CD4-positive, alpha-beta T cell treated with Interferon alpha-2 for 1 hour (primary cell): ENCODE results near the gene AGBL4.
A peak's percentile ranks its signal among the peaks of the same experiment; 100 is the strongest.

Experiments used
- DNase-seq, 2 donors: peaks; one replicate each; pipeline ENCODE4 v3.0.0-alpha.2; 2020 to 2022

AGBL4 gene

DNA sequence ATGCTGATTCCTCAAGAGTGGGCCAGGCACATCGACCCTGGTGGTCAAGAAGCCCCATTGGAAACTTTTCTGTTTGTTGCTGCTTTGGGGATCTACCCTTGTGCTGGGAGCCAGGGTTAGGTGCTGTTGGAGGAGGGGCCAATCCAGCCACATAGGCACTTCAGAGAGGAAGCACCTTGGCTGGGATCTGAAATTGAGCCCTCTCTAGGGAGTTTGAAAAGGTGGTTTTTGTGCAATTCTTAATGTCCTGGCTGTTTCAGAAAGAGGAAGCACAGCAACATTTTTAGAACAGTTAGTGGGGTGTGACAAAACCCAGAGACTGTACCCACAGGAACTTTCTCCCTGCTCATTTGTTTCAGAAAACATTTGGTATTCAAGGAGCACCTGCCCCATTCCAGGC is 1229.9 kb downstream of the AGBL4 start:
- peak in 1 of 2 donors; percentile 65 for DNase-seq

DNA sequence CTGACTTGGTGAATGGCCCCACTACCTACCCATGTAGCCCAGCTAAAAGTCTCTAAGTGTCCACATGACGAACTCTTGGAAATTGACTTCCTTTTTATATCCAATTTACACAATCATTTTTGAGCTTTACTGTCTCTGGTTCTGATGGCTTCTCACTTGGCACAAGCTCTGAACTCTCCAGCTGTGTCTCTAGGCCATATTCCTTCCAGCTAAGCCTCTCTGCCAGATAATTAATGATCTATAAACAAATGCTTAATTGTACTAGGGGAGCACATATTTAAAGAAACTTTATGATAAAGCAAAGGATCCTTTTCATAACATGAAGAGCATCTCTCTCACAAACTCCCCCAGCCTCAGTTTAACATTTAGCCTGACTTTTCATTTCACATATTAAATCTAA is 1230.8 kb downstream of the AGBL4 start:
- DNase-seq: no peak

DNA sequence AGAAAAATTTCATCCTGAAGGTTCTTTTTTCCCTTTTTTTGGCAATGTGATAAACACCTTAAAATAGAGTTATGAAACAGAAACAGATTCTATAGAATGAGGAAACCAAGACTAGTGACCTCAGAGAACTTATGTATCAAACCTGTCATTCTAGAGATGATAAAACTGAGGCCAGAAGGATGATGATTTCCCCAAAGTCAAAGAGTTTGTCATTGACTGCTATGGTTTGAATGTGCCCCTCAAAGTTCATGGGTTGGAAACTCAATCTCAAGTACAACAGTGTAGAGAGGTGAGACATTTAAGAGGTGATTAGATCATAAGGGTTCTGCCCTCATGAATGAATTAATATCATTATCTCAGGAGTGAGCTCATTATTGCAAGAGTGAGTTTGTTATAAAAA is 1233.4 kb downstream of the AGBL4 start:
- DNase-seq: no peak

GRCh38 chr1:48789903-48790302 is 1233.9 kb downstream of the AGBL4 start:
- no peak for DNase-seq

- no peak for DNase-seq
Observed at GRCh38 chr1:48785869-48786268, 1237.9 kb downstream of the AGBL4 start.

DNA sequence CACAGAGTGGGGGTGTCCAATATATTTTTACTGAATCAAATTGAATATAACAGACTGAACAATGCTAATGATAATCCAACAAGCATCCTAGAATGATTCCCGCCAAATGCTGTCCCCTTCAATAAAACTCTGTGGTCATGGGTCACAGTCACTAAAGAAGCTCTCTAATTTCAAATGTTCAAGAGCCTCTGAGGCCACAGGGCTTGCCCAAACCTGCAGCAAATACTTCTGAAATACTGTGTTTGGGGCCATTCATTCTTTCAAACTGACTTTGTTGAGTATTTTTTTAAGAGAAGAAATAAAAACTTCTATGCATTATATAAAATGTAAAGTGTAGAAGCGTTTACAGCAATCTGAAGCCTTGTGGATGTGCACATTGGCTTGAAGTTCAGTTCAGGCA is 1239.5 kb downstream of the AGBL4 start:
- no peak for DNase-seq

DNA sequence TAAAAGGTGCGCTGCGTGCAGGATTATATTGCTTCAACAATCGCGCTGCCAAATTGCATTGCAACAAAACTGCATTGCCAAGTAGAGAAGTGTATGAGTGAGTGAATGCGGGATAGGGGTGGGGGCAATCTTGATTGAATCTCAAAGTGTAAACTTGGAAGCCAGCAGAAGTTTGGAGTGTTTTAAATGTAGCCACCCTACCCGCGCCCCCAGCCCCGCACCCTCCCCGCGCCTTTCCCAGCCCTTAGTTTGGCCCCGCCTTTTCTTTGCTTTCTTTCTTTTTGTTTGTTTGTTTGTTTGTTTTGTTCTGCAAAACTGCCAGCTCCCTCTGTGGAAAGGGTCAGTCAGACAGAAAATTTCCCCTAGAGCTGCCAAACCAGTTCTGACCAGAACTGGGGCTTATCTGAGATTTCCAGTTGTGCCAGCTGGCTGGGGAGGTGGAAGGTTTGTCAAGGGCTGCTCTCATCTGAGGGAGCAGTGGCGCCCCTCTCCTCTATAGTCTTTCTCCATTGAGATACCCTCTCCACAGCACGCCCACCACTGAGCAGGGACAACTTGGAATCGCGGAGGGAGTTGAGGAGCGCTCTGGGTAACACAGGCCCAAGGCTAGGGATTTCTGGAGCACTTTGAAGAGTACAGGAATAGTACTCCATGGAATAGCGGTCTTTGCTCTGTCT is 1246.4 kb downstream of the AGBL4 start:
- DNase-seq: no peak

DNA sequence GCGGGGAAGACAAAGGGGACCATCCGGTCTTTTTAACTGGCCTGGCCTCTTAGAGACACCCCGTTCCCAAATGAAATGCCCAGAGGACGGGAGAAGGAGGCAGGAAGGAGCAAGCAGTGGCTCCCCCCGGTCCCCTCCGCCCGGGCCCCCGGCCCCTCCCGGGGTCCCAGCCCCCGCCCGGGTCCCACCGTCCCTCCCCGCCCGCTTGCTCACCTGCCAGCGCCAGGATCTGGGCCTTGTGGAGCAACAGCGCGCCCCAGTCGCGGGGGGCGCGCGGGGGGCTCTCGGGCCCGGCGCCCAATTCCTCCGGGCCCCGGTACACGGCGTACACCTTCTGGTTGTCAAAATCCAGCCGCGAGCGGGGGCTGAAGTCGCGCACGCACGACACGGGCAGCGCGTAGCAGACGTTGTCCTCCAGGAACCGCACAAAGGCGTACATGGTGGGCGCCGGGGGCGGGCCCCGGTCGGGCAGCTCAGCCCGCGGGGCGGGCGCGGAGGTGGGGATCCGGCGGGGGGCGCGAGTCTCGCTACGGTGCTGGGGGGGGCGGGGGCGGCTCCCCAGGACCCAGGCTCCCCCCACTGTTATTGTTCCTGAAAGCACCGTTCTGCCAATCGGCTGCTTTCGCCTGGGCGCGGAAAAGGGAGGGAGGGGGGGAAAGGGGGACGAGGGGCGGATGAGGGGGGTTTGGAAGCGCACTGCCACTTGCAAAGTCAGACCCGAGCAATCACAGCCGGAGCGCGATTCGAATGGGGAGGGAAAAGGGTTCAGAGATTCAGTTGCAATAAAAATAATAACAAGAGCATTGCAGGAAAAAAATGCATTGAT is 1247.1 kb downstream of the AGBL4 start, which contains the start of gene BEND5:
TSS of gene BEND5 (minus strand) at position 499 of the 826 bp plus-strand sequence. CDS start at position 439, 60 bp downstream.
- DNase-seq: peak; percentile 54 to 58

GRCh38 chr1:48775831-48776392 is 1247.8 kb downstream of the AGBL4 start:
- no peak for DNase-seq

- DNase-seq: no peak
Observed at GRCh38 chr1:48773133-48773532, 1250.6 kb downstream of the AGBL4 start.

GRCh38 chr1:48772211-48772610 is 1251.5 kb downstream of the AGBL4 start:
- DNase-seq: no peak

DNA sequence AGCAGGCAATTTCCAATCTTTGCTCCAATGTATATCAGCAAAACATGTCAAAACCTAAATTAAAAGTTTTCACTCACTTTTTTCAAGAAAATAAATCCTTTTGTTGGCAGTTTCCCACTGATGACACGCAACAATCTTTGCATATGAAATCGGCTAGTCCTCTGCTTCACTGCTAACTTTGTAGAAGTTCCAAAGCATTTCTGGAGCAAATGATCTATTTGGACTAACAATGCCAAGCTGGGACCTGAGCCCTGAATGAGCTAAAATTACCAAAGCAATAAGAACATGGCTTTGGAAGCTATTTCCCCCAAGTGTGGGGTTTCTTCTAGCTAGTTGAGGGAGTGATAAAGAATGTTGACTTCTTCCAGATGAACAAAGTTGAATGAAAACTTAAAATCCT is 1252.2 kb downstream of the AGBL4 start:
- no peak for DNase-seq

DNA sequence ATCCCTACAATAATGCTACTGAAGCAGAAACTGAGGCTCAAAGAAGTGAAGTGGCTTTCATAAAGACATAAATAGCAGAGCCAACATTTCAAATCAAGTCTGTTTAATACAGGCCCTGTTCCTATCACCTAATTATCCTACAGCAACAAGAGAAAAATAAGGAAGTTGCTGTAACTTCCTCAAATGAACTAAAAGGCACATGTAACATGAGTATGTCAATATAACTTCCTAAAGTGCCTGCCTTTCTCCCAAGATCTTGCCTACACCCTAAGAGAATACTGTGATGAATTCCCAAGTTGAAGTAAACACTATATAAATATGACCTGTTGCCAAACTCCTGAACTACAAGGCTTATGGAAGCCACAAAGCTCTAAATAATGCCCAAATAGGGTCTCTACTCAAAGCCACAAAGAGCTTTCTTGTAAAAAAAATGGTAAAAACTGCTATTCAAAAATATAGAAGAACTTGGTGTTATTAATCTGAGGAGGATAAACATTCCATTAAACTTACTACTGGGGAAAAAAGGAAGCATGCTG is 1255.7 kb downstream of the AGBL4 start:
- no peak for DNase-seq

GRCh38 chr1:48765335-48765734 is 1258.4 kb downstream of the AGBL4 start:
- no peak for DNase-seq

DNA sequence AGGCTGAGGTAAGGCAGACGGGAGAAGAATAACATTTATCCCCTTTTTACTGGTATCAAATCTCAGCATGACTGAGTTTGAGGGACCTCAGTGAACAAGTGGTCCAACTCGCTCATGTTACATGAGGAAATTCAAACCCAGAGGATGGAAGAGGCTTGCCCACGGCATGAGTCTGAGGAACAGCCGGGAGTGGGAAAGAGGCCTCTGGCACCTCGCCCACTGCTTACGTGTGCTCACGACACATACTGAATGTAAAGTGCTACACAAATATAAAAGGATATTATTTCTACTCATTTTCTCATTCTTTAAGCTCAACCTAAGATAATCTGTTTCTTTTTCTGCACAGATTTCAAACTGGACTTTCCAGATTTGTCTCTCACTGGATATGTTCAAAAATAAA is 1261.8 kb downstream of the AGBL4 start:
- DNase-seq: no peak

DNA sequence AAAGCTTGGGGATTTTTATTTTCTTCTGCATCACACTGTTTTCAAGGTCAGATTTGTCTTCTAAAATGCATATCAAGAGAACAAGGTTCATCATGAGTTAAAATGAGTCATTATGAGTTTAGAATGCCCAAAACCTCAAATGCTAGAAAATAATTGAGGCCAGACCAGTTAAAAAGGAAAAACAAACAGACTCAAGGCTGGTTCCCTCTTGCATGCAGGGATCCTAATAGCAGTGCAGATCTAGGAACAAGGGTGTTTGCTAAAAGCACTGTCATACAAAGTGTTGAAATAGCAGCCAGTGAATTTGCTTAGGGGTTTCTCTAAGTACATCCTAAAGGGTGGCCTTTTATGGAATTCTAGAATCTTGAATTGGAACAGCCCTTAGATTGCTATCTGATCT is 1262.3 kb downstream of the AGBL4 start:
- DNase-seq: no peak

- no peak for DNase-seq
Observed at GRCh38 chr1:48760857-48761256, 1262.9 kb downstream of the AGBL4 start.

- no peak for DNase-seq
Observed at GRCh38 chr1:48758976-48759375, 1264.8 kb downstream of the AGBL4 start.

- DNase-seq: no peak
Observed at GRCh38 chr1:48757363-48757762, 1266.4 kb downstream of the AGBL4 start.

GRCh38 chr1:48756683-48757316 is 1267.0 kb downstream of the AGBL4 start:
- no peak for DNase-seq

- no peak for DNase-seq
Observed at GRCh38 chr1:48753293-48753692, 1270.5 kb downstream of the AGBL4 start.

DNA sequence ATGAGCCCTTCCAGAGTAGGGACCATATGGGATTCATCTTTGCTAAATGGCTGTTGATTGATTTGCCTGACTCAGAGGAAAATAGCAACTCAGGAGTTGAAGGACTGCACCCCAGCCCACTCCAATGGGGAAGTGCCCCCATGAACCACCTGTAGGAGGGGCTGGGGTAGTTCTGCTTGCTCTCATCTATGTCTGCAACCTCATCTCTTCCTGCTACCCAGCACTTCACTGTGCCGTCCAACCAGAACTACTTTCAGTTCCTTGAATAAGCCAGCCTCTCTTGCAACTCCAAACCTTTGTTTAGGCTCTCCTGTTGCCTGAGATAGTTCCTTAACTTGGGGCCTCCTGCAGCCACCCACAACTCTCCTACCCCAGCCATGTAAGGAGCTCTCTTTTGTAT is 1273.6 kb downstream of the AGBL4 start:
- peak in 1 of 2 donors; percentile 46 for DNase-seq

DNA sequence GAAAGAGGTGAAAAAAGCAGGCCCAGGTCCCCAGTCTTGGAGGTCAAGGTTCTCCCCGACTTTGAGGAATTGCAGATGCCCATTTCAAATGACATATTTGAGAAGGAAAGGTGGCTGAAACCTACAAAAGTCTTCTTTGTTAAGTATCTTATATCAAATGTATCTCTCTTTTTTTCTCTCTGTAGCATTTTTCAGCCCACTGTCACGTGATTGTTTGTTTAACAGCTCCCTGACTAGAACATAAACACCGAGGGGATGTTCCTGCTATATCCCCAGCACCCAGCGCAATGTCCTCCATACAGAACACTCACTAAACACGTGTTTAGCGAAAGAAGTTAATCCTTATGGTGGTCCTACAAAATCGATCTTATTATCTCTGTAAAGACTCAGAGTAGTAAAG is 1274.7 kb downstream of the AGBL4 start:
- DNase-seq: no peak
